GM21825 (cell line): ENCODE data around the gene ABT1.
"Not testable (repeated sequence)": the region's sequence is repeated elsewhere in the genome, so short reads cannot be mapped to it uniquely, and the experiment has no call there.

ENCODE experiments used
- ATAC-seq: cut with Tn5 transposase; IDR thresholded peaks from one replicate; pipeline ENCODE4 v1.9.1; 2021; ENCODE audit warnings: mild to moderate bottlenecking, moderate library complexity; ENCODE audit not compliant: unreplicated experiment

ABT1 gene

GRCh38 chr6:26596579-26597388 is at the start of gene ABT1:
Gene ABT1 (plus strand): TSS chr6:26596953. CDS start chr6:26596983, 30 bp downstream.
- peak; percentile 66 for ATAC-seq

GRCh38 chr6:26547363-26547762 is 49.4 kb upstream of the ABT1 start:
- ATAC-seq, result not testable (repeated sequence)

- ATAC-seq, result no peak
Measured at GRCh38 chr6:26550250-26550993, 46.3 kb upstream of the ABT1 start.

- no peak for ATAC-seq
Measured at GRCh38 chr6:26552205-26552604, 44.5 kb upstream of the ABT1 start.

- no peak for ATAC-seq
Measured at GRCh38 chr6:26552640-26553188, 44.0 kb upstream of the ABT1 start.

- ATAC-seq, result peak; percentile 43
Measured at GRCh38 chr6:26553264-26553634, 43.5 kb upstream of the ABT1 start.

- ATAC-seq, result peak; percentile 40
Measured at GRCh38 chr6:26553635-26554446, 42.9 kb upstream of the ABT1 start.

GRCh38 chr6:26554447-26554696 is 42.4 kb upstream of the ABT1 start:
- no peak for ATAC-seq

- ATAC-seq, result no peak
Measured at GRCh38 chr6:26554697-26555504, 41.9 kb upstream of the ABT1 start.

GRCh38 chr6:26555505-26556262 is 41.1 kb upstream of the ABT1 start:
- ATAC-seq, result no peak

- ATAC-seq, result no peak
Measured at GRCh38 chr6:26556263-26557070, 40.3 kb upstream of the ABT1 start.

GRCh38 chr6:26561533-26562466 is 35.0 kb upstream of the ABT1 start:
- ATAC-seq, result no peak

- no peak for ATAC-seq
Measured at GRCh38 chr6:26563488-26563887, 33.3 kb upstream of the ABT1 start.

- peak; percentile 66 for ATAC-seq
Measured at GRCh38 chr6:26568601-26569432, 27.9 kb upstream of the ABT1 start.

GRCh38 chr6:26569433-26569764 is 27.4 kb upstream of the ABT1 start:
- no peak for ATAC-seq

- ATAC-seq, result no peak
Measured at GRCh38 chr6:26570027-26570809, 26.5 kb upstream of the ABT1 start.
